ENCODE measurements around the gene DDOST.

Gene DDOST

GRCh38 chr1:20662110-20662475 lies 924 bp upstream of the DDOST start:
- DNase-seq (ENCODE audit: low spot score) (no peak), FAIRE-seq (no peak)

GRCh38 chr1:20660847-20661206 lies 342 bp downstream of the DDOST start:
- DNase-seq (ENCODE audit: low spot score): no peak
- FAIRE-seq: no peak

GRCh38 chr1:20660363-20660762 lies 806 bp downstream of the DDOST start:
- FAIRE-seq (no peak), DNase-seq (ENCODE audit: low spot score) (no peak)

DNA sequence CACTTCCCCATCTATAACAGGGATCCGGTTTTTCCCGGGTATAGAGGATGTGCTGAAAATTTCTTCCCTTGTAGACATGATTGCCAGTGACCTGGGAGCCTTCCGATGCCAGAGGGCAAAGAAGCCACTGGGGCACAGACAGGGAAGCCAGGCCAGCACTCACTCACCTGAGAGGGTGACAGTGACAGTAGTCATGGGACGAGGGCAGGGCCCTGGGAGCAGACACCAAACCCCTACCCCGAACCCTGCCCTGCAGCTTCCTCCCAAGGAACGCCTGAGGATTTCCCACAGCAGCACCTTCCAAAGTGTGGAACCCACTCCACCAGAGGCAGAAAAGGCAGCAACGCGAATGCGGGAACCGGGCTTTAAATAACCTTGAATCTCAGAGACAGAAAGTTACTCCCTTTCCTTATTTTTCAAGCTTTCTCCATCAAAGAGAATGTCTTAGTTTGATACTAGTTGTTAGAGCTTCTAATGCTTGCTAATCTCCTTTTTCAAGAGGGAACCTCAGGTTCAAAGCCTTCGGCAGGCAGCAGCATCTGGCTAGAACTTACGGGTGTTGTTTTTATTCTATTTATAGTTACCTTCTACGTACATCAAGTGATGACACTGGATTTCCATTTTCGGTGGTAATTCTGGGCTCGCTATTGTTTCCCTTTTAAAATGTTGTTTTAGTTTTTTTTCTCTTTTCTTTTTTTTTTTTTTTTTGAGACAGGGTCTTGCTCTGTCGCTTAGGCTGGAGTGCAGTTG lies 2.8 kb downstream of the DDOST start:
- DNase-seq (ENCODE audit: low spot score): no peak
- FAIRE-seq: no peak

- no peak for FAIRE-seq
These were observed 4.1 kb downstream of the DDOST start for GRCh38 chr1:20657024-20657423.

DNA sequence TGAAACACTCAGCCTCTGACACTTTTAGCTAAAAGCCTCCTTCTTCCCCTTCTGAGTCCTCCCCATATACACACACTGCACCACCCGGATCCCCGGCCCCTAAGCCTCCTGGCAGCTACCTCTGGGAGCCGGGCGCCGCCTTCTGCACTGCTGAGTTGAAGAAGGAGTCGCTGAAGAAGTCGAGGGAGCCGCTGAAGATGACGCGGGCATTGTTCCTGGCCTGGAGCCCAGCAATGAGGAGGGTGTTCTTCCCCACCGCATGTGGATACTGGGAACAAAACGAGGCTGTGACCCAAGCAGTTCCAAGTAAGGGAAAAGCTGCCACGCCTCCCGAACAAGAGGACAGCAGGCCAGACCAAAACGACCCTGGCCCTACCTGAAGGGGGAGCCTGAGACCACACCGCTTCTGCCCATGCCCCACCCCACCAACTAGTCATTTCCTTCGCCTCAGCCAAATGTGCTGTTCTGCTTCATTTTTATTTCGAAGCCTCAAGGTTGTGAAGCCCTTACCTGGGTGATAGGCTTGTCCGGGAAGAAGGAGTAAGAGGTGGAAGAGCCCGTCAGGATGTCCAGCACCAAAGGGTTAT lies 7.0 kb downstream of the DDOST start:
- no peak for FAIRE-seq
- no peak for DNase-seq (ENCODE audit: low spot score)

More at GRCh38 chr1:20657024-20657423, 4.1 kb downstream of the DDOST start:
- no peak for DNase-seq (ENCODE audit: low spot score)

GRCh38 chr1:20652300-20652699 lies 8.9 kb downstream of the DDOST start:
- DNase-seq (ENCODE audit: low spot score): no peak
- FAIRE-seq: no peak

- no peak for DNase-seq (ENCODE audit: low spot score)
These were observed 12.2 kb downstream of the DDOST start for GRCh38 chr1:20648946-20649345.

GRCh38 chr1:20648438-20648837 lies 12.7 kb downstream of the DDOST start:
- DNase-seq (ENCODE audit: low spot score) (no peak), FAIRE-seq (no peak)

More at GRCh38 chr1:20648946-20649345, 12.2 kb downstream of the DDOST start:
- FAIRE-seq: no peak

DNA sequence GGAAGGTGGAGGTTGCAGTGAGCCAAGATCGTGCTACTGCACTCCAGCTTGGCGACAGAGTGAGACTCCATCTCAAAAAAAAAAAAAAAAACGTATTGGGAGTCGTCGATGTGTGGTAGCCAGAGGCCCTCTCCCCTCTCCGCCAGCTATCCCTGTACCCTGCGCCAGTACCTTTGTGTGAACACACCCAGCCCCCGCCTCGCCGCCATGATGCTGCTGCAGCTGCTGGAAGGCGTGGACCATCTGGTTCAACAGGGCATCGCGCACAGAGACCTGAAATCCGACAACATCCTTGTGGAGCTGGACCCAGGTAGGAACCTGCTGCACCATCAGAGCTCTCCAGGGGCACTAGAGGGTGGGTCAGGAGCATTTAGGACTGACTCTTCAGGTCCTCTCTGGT lies 15.8 kb downstream of the DDOST start:
- DNase-seq (ENCODE audit: low spot score) (no peak), FAIRE-seq (no peak)

- FAIRE-seq (no peak), DNase-seq (ENCODE audit: low spot score) (no peak)
These were observed 16.8 kb downstream of the DDOST start for GRCh38 chr1:20644416-20644815.

DNA sequence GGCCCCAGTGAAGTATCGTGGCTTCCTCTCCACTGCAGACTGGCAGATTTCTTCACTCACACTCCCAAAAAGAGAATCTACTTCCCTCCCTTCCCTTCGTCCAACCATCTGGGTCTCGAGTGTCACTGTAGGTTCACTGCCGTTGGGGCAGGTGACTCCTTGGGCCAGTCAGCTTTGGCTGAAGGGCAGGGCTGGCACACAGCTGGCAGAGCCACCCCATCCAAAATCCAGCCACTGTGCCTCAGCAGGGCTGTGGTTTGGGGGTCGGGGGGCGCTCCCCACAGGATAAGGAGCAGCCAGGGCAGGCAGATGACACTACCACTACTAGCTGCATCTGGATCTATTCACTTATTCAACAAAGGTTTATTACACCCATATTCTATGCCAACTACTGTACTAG lies 18.1 kb downstream of the DDOST start:
- no peak for DNase-seq (ENCODE audit: low spot score)
- FAIRE-seq: no peak

GRCh38 chr1:20641975-20642374 lies 19.2 kb downstream of the DDOST start:
- no peak for FAIRE-seq
- DNase-seq (ENCODE audit: low spot score): no peak

DNA sequence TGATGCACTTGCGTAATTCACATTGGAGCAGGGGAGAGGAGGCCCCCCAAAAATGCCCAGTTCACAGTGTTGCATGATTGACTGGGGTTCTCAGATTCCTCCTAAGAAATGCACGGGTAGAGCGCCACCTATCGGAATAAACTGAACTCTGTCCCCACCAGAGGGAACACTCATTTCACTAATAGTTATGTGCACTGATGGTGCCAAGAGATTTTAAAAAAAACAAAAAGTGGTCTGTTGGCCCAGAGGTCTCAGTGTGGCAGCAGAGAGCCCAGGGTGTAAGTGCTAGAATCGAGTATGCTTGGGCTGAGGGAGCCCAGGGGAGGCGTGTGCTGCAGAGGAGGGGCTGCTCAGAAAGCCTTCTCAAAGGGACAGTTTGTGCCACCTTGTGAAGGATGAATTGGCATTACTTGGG lies 21.0 kb downstream of the DDOST start:
- peak; percentile 58 for DNase-seq (ENCODE audit: low spot score)
- FAIRE-seq: no peak

DNA sequence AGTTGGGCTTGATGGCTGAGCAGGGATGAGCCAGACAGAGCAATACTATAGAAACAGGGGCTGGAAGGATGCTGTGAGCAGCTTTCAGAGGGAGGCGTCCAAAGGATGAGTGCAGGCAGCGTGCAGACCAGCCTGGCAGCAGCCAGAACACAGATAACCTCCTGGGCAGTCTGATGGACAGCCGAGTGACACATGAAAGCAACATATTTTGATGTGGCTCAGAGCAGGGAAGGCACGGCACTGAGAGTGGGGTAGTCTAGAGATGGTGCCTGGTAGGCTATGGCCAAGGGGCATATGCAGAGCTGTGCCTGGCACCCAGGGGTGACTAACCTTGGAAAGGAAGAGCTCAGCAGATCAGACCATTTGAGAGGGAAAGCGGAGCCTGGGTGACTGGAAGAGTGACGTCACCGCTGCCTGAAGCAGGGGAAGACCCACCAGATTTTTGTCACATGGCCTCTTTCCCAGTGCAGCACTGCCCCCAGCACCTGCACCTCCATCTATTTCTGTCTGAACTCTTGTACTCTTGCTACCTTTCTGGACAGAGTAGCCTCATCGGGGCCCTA lies 24.3 kb downstream of the DDOST start:
- DNase-seq (ENCODE audit: low spot score) (no peak), FAIRE-seq (no peak)

DNA sequence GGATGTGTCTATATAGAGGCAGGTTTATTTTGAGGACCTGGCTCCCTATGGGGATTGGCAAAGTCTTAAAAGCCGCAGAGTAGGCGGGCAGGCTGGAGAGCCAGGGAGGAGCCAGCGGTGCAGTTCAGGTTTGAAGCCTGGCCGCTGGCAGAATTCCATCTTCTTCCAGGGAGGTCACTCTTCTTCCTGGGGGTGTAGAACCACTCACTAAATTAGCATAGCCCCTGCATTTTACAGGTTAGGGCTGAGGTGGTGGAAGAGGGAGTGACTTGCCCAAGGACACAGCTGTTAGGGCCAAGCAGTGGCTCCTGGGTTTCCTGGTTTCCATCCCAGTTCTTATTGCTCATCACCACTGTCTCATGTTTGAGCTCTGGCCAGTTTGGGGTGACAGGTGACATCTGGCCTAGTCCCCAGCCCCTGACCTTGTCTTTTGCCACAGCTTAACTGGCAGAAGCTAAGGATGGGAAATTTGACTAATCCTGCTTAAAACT lies 26.5 kb downstream of the DDOST start:
- FAIRE-seq: no peak
- peak; percentile 54 for DNase-seq (ENCODE audit: low spot score)

DNA sequence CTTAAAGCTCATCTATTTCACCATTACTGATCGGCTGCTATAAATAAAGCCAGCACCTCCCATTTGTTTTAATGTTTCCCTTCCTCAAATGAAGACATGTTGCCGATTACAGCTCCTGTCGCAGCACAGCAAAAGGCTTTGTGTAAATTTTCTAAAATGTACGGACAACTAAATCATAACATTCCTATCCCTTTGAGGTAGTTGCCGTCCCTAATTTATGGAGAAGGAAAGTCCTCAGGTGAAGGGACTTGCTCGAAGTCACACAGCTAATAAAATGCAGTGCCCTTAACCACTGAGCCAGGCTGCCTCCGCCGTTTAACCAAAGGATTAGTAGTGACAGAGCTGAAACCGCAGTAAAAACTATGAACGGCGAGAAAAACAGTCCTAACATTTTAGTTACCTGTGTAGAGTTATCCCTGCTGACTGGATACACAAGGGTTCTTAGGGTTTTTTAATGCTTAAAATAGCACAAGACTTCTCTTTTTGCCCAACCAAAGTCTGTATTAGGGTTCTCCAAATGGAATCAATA lies 27.0 kb downstream of the DDOST start:
- DNase-seq (ENCODE audit: low spot score) (no peak), FAIRE-seq (no peak)

DNA sequence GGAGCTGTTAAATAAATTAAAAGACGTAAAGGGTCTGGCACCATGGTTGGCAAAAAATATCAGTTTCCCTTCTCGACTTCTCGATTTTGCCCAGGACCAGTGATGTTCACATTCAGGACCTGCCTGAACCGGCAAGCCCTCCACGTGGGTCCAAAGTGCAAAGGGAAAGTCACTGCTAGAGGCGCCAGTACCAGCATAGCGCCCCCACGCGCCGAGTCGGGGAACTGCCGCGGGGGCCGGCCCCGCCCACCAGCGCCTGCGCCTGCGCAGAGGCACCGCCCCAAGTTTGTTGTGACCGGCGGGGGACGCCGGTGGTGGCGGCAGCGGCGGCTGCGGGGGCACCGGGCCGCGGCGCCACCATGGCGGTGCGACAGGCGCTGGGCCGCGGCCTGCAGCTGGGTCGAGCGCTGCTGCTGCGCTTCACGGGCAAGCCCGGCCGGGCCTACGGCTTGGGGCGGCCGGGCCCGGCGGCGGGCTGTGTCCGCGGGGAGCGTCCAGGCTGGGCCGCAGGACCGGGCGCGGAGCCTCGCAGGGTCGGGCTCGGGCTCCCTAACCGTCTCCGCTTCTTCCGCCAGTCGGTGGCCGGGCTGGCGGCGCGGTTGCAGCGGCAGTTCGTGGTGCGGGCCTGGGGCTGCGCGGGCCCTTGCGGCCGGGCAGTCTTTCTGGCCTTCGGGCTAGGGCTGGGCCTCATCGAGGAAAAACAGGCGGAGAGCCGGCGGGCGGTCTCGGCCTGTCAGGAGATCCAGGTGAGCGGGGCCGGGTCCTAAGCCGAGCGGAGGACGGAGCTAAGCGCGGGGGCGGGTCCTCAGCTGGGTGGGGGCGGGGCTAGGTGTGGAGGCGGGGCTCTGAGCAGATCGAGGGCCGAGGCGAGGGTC lies 27.7 kb downstream of the DDOST start, which contains the start of gene PINK1:
TSS of gene PINK1 (plus strand) at position 269 of the 875 bp plus-strand sequence. CDS start at position 360, 91 bp downstream.
- no peak for FAIRE-seq
- peak; percentile 86 for DNase-seq (ENCODE audit: low spot score)

GRCh38 chr1:20632386-20632785 lies 28.8 kb downstream of the DDOST start:
- DNase-seq (ENCODE audit: low spot score): no peak
- no peak for FAIRE-seq

DNA sequence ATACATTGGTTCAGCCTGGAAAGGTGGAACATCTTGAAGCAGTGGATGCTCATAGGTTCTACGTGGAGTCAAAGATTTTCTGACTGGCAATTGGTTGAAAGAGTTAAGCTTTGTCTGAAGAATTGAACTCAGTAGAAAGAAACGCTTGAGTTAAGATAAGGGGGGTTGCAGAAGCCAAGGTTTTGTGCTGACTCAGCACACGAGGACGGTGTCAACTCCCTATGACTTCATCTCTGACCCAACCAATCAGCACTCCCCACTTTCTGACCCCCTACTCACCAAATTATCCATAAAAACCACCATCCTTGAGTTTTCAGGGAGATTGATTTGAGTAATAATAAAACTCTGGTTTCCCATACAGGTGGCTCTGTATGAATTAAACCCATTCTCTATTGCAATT lies 30.4 kb downstream of the DDOST start:
- FAIRE-seq: no peak
- DNase-seq (ENCODE audit: low spot score): no peak

GRCh38 chr1:20626524-20626923 lies 34.6 kb downstream of the DDOST start:
- DNase-seq (ENCODE audit: low spot score): no peak
- FAIRE-seq: no peak

GRCh38 chr1:20626098-20626427 lies 35.1 kb downstream of the DDOST start:
- DNase-seq (ENCODE audit: low spot score) (no peak), FAIRE-seq (no peak)

All from urothelium cell line (cell line).